Hepatocyte (in vitro differentiated cells): ENCODE results near the gene RPTOR. TPM values are rescaled to one million over a fixed set of nuclear protein-coding genes. Genes with fewer than 3 reads are reported as not detected.

ENCODE experiments used
- DNase-seq: peaks from one replicate; pipeline ENCODE4 v3.0.0-alpha.2; 2016; ENCODE audit warnings: low spot score
- H2AFZ ChIP-seq: fragments of 200-600 bp; sonication (generic); 2 replicates; pipeline ENCODE4 v1.6.0; 2016; ENCODE audit warnings: antibody characterized with exemption, mild to moderate bottlenecking
- H3K27ac ChIP-seq: fragments of 200-600 bp; sonication (generic); 2 replicates; pipeline ENCODE4 v1.5.1; 2016; ENCODE audit warnings: mild to moderate bottlenecking
- H3K27me3 ChIP-seq: fragments of 200-600 bp; sonication (generic); 2 replicates; pipeline ENCODE4 v1.6.1; 2016
- H3K36me3 ChIP-seq: fragments of 200-600 bp; sonication (generic); replicated peaks from 2 replicates; pipeline ENCODE4 v1.5.1; 2016; ENCODE audit warnings: low read depth; ENCODE audit not compliant: insufficient read depth
- H3K4me1 ChIP-seq: fragments of 200-600 bp; sonication (generic); 2 replicates; pipeline ENCODE4 v1.5.1; 2016; ENCODE audit warnings: mild to moderate bottlenecking, moderate library complexity; ENCODE audit not compliant: insufficient read depth
- H3K4me2 ChIP-seq: fragments of 200-600 bp; sonication (generic); 2 replicates; pipeline ENCODE4 v1.6.0; 2016
- H3K4me3 ChIP-seq: fragments of 200-600 bp; sonication (generic); 2 replicates; pipeline ENCODE4 v1.5.1; 2016; ENCODE audit warnings: mild to moderate bottlenecking
- H3K79me2 ChIP-seq: fragments of 200-600 bp; sonication (generic); 2 replicates; pipeline ENCODE4 v1.6.0; 2017; ENCODE audit warnings: mild to moderate bottlenecking
- H3K9me2 ChIP-seq: fragments of 200-600 bp; sonication (generic); replicated peaks from 2 replicates; pipeline ENCODE4 v1.6.0; 2017; ENCODE audit warnings: mild to moderate bottlenecking; ENCODE audit not compliant: insufficient read depth
- H3K9me3 ChIP-seq: fragments of 200-600 bp; sonication (generic); 2 replicates; pipeline ENCODE4 v1.5.1; 2016; ENCODE audit warnings: low read depth, mild to moderate bottlenecking
- H4K20me1 ChIP-seq: fragments of 200-600 bp; sonication (generic); 2 replicates; pipeline ENCODE4 v1.6.0; 2016; ENCODE audit warnings: mild to moderate bottlenecking; ENCODE audit not compliant: insufficient read depth, poor library complexity, severe bottlenecking
- CTCF ChIP-seq: fragments of 200-600 bp; sonication (generic); IDR thresholded peaks from 2 replicates; pipeline ENCODE4 v1.5.1; 2016; ENCODE audit warnings: antibody characterized with exemption, mild to moderate bottlenecking; ENCODE audit not compliant: poor library complexity
- EZH2 ChIP-seq: fragments of 200-600 bp; sonication (generic); IDR thresholded peaks from 2 replicates; pipeline ENCODE4 v1.6.1; 2016; ENCODE audit warnings: antibody characterized with exemption, mild to moderate bottlenecking, borderline replicate concordance
- EZH2phosphoT487 ChIP-seq: fragments of 200-600 bp; sonication (generic); IDR thresholded peaks from one replicate; pipeline ENCODE4 v1.6.1; 2018; ENCODE audit warnings: antibody characterized with exemption, mild to moderate bottlenecking, low read depth, moderate library complexity; ENCODE audit not compliant: unreplicated experiment, severe bottlenecking
- WGBS: methylation state at CpG from one replicate; pipeline ENCODE4 v1.1.6; 2016; ENCODE audit warnings: low lambda C conversion rate; ENCODE audit errors: missing lambda C conversion rate; 5-methylcytosine and 5-hydroxymethylcytosine counted together
- polyA plus RNA-seq: library from polyadenylated mRNA; unstranded; fragments of >200 nt; fragmentation: Nextera tagmentation; extraction: Ambion mirVana; gene quantifications from 2 replicates; pipeline ENCODE4 v1.2.1, GENCODE V29; 2016
- total RNA-seq: library from RNA; depleted of rRNA; stranded (reverse); fragments of >200 nt; gene quantifications from 2 replicates; pipeline ENCODE4 v1.2.3, GENCODE V29; 2014

RPTOR gene
- total and polyA plus RNA-seq, 2 experiments from 2014 or later = 14.1 to 20.6 TPM

GRCh38 chr17:80846932-80847331 is 302.3 kb downstream of the RPTOR start:
- no peak for DNase-seq
- no peak overlapping the region for H2AFZ ChIP-seq
- no peaks in the 10 kb centered on the region for H3K9me2 ChIP-seq
- peaks cover under 1% of the 10 kb centered on the region for H3K4me1 ChIP-seq
- 97% methylated on average over 17 of the region's 17 CpGs for WGBS
- H3K36me3 ChIP-seq = no peaks in the 10 kb centered on the region
- no peaks in the 10 kb centered on the region for H3K27me3 ChIP-seq
- no peaks in the 10 kb centered on the region for H3K9me3 ChIP-seq
- no peak overlapping the region for H3K4me3 ChIP-seq
- H4K20me1 ChIP-seq = no peaks in the 10 kb centered on the region
- H3K27ac ChIP-seq = no peak overlapping the region
- no peaks in the 10 kb centered on the region for H3K79me2 ChIP-seq
- H3K4me2 ChIP-seq = no peak overlapping the region
- TF ChIP-seq EZH2phosphoT487 = no peak
- no peak for TF ChIP-seq EZH2
- TF ChIP-seq CTCF = no peak

DNA sequence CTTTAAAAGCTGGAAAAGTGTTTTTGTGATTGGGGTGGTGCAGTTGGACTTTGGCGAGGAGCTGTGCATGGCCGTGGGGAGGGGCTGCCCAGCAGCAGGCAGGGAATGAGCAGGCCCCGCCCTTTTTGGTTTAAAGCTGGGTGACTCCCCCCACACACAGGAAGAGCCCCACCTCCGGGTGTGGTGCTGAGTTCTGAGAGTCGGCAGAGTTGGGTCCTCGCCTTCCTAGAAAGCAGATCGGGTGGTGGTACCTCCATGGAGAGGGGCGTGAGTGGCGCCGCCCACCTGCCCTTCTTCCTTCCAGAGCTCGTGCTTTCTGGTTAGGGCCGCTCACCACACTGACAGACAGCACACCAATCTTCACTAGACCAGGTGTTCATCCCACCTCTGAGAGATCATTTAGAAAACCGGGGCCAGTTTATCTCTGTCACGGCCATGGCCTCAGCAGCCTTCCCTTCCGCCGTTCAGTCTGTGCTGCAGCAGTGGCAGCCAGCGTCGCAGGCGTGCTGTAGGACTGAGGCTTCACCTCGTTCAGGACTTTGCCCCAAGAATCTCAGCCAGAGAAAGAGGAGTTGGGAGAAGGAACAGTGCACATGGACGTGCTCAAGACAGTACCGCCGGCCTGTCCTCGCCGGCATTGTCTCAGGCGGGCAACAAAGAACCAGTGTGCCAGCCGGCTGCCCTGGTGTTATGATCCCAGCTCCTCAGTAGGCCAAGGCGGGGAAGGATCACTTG is 303.0 kb downstream of the RPTOR start:
- H3K36me3 ChIP-seq = no peaks in the 10 kb centered on the region
- H2AFZ ChIP-seq = no peak overlapping the region
- H3K79me2 ChIP-seq = no peaks in the 10 kb centered on the region
- no peaks in the 10 kb centered on the region for H4K20me1 ChIP-seq
- no peaks in the 10 kb centered on the region for H3K9me2 ChIP-seq
- 90% methylated on average over 28 of the region's 28 CpGs for WGBS
- no peak overlapping the region for H3K27ac ChIP-seq
- TF ChIP-seq CTCF (no peak), EZH2phosphoT487 (no peak), EZH2 (no peak)
- no peaks in the 10 kb centered on the region for H3K9me3 ChIP-seq
- H3K27me3 ChIP-seq = no peaks in the 10 kb centered on the region
- no peak overlapping the region for H3K4me2 ChIP-seq
- no peak overlapping the region for H3K4me3 ChIP-seq
- DNase-seq = no peak
- peaks cover 4% of the 10 kb centered on the region for H3K4me1 ChIP-seq

GRCh38 chr17:80848449-80849102 is 303.9 kb downstream of the RPTOR start:
- Histone ChIP-seq H3K4me3 (no peak overlapping the region), H4K20me1 (no peaks in the 10 kb centered on the region), H3K9me2 (no peaks in the 10 kb centered on the region), H3K4me1 (peaks cover 4% of the 10 kb centered on the region), H3K27ac (no peak overlapping the region), H3K9me3 (no peaks in the 10 kb centered on the region), H3K4me2 (no peak overlapping the region), H3K36me3 (no peaks in the 10 kb centered on the region), H3K27me3 (no peaks in the 10 kb centered on the region), H3K79me2 (no peaks in the 10 kb centered on the region), H2AFZ (no peak overlapping the region)
- no peak for DNase-seq
- 97% methylated on average over 21 of the region's 21 CpGs for WGBS
- TF ChIP-seq CTCF (no peak), EZH2phosphoT487 (no peak), EZH2 (no peak)
